KMS-11 (cell line): ENCODE data around the gene RANBP17.

Experiments used
- H2AFZ ChIP-seq: fragments of 200-600 bp; sonication (generic); 2 replicates; pipeline ENCODE4 v1.6.1; 2016; ENCODE audit warnings: antibody characterized with exemption, mixed run types, low read depth
- H3K27ac ChIP-seq: fragments of 200-600 bp; sonication (generic); 2 replicates; pipeline ENCODE4 v1.6.1; 2016; ENCODE audit warnings: mild to moderate bottlenecking, mixed run types
- H3K27me3 ChIP-seq: fragments of 200-600 bp; sonication (generic); 2 replicates; pipeline ENCODE4 v1.6.1; 2017; ENCODE audit warnings: mild to moderate bottlenecking, low read depth, mixed run types, moderate library complexity; ENCODE audit not compliant: insufficient read depth
- H3K36me3 ChIP-seq: fragments of 200-600 bp; sonication (generic); 2 replicates; pipeline ENCODE4 v1.6.1; 2017; ENCODE audit warnings: mild to moderate bottlenecking, mixed run types; ENCODE audit not compliant: insufficient read depth
- H3K4me1 ChIP-seq: fragments of 200-600 bp; sonication (generic); 2 replicates; pipeline ENCODE4 v1.6.1; 2016; ENCODE audit warnings: mild to moderate bottlenecking, low read depth, mixed run types; ENCODE audit not compliant: poor library complexity, severe bottlenecking
- H3K4me2 ChIP-seq: fragments of 200-600 bp; sonication (generic); 2 replicates; pipeline ENCODE4 v1.7.0; 2016; ENCODE audit warnings: mild to moderate bottlenecking, mixed run types
- H3K4me3 ChIP-seq: fragments of 200-600 bp; sonication (generic); IDR thresholded peaks from 2 replicates; pipeline ENCODE4 v1.6.1; 2017; ENCODE audit warnings: low read depth, low read length, mixed read lengths; ENCODE audit not compliant: insufficient read depth
- H3K79me2 ChIP-seq: fragments of 200-600 bp; sonication (generic); 2 replicates; pipeline ENCODE4 v1.6.1; 2016; ENCODE audit warnings: low read depth, mixed run types; ENCODE audit not compliant: insufficient read depth
- H3K9ac ChIP-seq: fragments of 200-600 bp; sonication (generic); 2 replicates; pipeline ENCODE4 v1.6.1; 2016; ENCODE audit warnings: mild to moderate bottlenecking, mixed run types
- H4K20me1 ChIP-seq: fragments of 200-600 bp; sonication (generic); 2 replicates; pipeline ENCODE4 v1.6.1; 2016; ENCODE audit warnings: mild to moderate bottlenecking, mixed run types; ENCODE audit not compliant: insufficient read depth
- TF ChIP-seq, protein P1 (sequence below): fragments of 200-600 bp; sonication (generic); conservative IDR thresholded peaks from 2 replicates; pipeline ENCODE4 v1.6.1; 2017; ENCODE audit warnings: low read depth, mild to moderate bottlenecking, antibody characterized with exemption, low read length, moderate library complexity, mixed read lengths

RANBP17 gene

DNA sequence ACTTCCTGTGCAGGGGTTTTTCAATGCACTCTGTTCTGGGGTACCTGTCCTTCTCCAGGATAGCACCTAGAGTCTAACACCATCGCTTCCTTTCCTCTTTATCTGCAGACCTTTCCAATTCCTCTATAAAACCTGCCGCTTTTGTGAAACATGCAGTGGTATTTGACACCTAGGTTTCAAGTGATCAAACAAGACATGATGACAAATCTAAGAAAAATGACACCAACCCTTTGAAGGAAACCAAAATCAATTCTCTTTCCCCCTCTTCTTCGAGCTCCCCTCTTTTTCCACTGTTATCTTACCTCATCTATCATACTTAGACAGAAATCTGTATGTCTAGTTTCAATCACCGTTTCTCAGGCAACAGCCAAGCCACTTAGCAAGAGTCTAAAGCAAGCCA lies 25.6 kb upstream of the RANBP17 start:
- H3K36me3 ChIP-seq: no peaks in the 10 kb centered on the region
- H3K79me2 ChIP-seq: no peaks in the 10 kb centered on the region
- H3K27ac ChIP-seq: no peak overlapping the region
- no peak overlapping the region for H3K4me2 ChIP-seq
- no peak overlapping the region for H3K9ac ChIP-seq
- no peaks in the 10 kb centered on the region for H3K27me3 ChIP-seq
- no peak overlapping the region for H3K4me3 ChIP-seq
- H3K4me1 ChIP-seq: no peaks in the 10 kb centered on the region
- no peaks in the 10 kb centered on the region for H4K20me1 ChIP-seq
- TF ChIP-seq, protein P1, sequence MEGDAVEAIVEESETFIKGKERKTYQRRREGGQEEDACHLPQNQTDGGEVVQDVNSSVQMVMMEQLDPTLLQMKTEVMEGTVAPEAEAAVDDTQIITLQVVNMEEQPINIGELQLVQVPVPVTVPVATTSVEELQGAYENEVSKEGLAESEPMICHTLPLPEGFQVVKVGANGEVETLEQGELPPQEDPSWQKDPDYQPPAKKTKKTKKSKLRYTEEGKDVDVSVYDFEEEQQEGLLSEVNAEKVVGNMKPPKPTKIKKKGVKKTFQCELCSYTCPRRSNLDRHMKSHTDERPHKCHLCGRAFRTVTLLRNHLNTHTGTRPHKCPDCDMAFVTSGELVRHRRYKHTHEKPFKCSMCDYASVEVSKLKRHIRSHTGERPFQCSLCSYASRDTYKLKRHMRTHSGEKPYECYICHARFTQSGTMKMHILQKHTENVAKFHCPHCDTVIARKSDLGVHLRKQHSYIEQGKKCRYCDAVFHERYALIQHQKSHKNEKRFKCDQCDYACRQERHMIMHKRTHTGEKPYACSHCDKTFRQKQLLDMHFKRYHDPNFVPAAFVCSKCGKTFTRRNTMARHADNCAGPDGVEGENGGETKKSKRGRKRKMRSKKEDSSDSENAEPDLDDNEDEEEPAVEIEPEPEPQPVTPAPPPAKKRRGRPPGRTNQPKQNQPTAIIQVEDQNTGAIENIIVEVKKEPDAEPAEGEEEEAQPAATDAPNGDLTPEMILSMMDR: no peak
- no peak overlapping the region for H2AFZ ChIP-seq

DNA sequence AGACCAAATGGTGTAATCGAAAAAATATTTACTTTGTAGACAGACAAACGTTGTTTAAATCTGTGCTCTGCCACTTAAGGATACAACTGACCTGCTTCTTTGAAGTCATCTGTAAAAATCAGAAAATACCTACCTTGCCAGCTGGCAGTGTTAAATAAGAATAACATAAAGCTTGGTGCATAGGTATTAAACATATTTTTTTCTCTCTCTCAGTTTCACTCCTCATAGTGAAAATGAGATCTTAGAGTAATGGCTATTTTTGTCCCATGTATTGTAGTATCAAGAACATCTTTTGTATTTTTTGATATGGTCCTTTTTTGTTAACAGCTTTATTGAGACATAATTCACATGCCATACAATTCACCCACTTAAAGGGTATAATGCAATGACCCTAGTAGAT lies 17.9 kb upstream of the RANBP17 start:
- H3K4me2 ChIP-seq: no peak overlapping the region; the same call in 1 of the 2 replicates
- no peaks in the 10 kb centered on the region for H4K20me1 ChIP-seq
- H3K4me1 ChIP-seq: peaks cover 5% of the 10 kb centered on the region
- no peak overlapping the region for H3K4me3 ChIP-seq
- H3K9ac ChIP-seq: no peak overlapping the region
- no peak overlapping the region for H2AFZ ChIP-seq
- no peaks in the 10 kb centered on the region for H3K27me3 ChIP-seq
- no peak overlapping the region for H3K27ac ChIP-seq
- no peaks in the 10 kb centered on the region for H3K36me3 ChIP-seq
- no peaks in the 10 kb centered on the region for H3K79me2 ChIP-seq
- TF ChIP-seq, protein P1: no peak

- Histone ChIP-seq H3K36me3 (no peaks in the 10 kb centered on the region), H3K9ac (no peak overlapping the region), H2AFZ (no peak overlapping the region), H3K4me1 (peaks cover 5% of the 10 kb centered on the region), H3K27ac (no peak overlapping the region), H3K79me2 (no peaks in the 10 kb centered on the region), H3K4me2 (no peak overlapping the region), H4K20me1 (no peaks in the 10 kb centered on the region), H3K27me3 (no peaks in the 10 kb centered on the region), H3K4me3 (no peak overlapping the region)
- TF ChIP-seq, protein P1: no peak
Observed at GRCh38 chr5:170844651-170845050, 17.2 kb upstream of the RANBP17 start.

DNA sequence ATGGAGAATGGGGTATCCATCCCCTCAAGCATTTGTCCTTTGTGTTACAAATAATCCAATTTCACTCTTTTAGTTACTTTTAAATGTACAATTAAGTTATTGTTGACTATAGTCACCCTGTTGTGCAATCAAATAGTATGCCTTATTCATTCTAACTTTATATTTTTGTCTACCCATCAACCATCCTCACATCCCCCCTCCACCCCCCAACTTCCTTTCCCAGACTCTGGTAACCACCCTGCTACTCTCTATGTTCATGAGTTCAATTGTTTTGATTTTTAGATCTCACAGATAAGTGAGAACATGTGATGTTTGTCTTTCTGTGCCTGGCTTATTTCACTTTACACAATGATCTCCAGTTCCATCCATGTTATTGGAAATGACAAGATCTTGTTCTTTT lies 15.4 kb upstream of the RANBP17 start:
- no peak overlapping the region for H3K27ac ChIP-seq
- H3K4me2 ChIP-seq: no peak overlapping the region

More for the DNA sequence above, 15.4 kb upstream of the RANBP17 start:
- Histone ChIP-seq H3K79me2 (no peaks in the 10 kb centered on the region), H4K20me1 (no peaks in the 10 kb centered on the region), H3K4me1 (peaks cover 5% of the 10 kb centered on the region), H3K27me3 (no peaks in the 10 kb centered on the region), H3K9ac (no peak overlapping the region), H3K4me3 (no peak overlapping the region), H3K36me3 (no peaks in the 10 kb centered on the region), H2AFZ (no peak overlapping the region)
- TF ChIP-seq, protein P1: no peak
